ENCODE results near the gene RAB24. TPM values are rescaled to one million over a fixed set of nuclear protein-coding genes. Genes with fewer than 3 reads are reported as not detected.
A peak's percentile ranks its signal among the peaks of the same experiment; 100 is the strongest.
"Not testable (repeated sequence)": the region's sequence is repeated elsewhere in the genome, so short reads cannot be mapped to it uniquely, and the experiment has no call there.

Gene RAB24
- total RNA-seq, 1 donor from 2014 or later, result 35.9 TPM

DNA sequence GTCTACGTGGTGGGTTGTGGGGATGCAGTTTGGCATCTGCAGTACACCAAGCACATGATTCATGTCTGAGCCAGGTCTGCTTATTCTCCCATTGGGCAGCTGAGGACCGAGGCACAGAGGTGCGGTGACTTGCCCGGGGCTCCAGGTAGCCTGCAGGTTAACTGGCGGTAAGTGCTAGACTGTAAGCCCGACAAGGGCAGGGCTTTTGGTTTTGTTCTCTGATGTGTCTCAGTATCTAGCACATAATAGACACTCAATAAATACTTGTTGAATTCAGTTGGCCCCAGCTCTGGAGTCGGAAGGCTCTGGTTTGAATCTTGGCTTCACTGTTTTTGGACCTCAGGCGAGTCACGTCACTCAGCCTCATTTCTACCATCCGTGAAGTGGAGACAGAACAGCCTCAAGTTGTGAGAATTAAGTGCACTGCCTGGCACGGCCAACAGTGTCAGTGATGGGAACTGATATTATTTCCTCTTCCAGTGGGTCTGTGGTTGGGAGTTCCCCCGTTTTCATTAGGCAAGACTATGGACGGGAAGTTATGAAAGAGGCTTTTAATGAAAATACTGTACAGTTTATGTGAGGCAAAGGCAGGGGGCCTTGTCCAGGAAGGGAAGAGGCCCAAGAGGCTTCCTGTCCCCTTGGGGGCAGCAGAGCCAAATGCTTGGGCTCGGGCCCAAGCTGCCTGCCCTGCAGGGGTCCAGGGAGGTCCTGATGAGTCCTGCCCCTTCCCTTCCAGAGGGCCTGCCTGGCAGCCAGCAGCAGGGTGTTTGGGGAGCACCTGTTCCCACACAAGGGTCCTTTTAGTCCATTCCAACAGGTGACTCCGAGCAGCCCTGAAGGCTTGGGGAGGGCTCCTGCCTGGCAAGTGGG, 3.4 kb upstream of the RAB24 start:
- peaks cover 1% of the 10 kb centered on the region for H3K36me3 ChIP-seq (ENCODE audit: control insufficient read depth, insufficient read depth, low read length)
- no peak for TF ChIP-seq CTCF (IDR thresholded peaks at IDR 0.05; ENCODE audit: insufficient read depth, low read length, poor library complexity, severe bottlenecking)
- H3K27me3 ChIP-seq (ENCODE audit: control insufficient read depth, insufficient read depth, low read length), result no peaks in the 10 kb centered on the region
- no peak overlapping the region for H3K4me3 ChIP-seq (ENCODE audit: low read depth, low read length)
- DNase-seq (ENCODE audit: low read depth), result no peak

- DNase-seq (ENCODE audit: low read depth); H3K27me3 ChIP-seq (ENCODE audit: control insufficient read depth, insufficient read depth, low read length); H3K4me3 ChIP-seq (ENCODE audit: low read depth, low read length); H3K36me3 ChIP-seq (ENCODE audit: control insufficient read depth, insufficient read depth, low read length): not testable (repeated sequence)
Measured at GRCh38 chr5:177306103-177306640, 2.7 kb upstream of the RAB24 start.

DNA sequence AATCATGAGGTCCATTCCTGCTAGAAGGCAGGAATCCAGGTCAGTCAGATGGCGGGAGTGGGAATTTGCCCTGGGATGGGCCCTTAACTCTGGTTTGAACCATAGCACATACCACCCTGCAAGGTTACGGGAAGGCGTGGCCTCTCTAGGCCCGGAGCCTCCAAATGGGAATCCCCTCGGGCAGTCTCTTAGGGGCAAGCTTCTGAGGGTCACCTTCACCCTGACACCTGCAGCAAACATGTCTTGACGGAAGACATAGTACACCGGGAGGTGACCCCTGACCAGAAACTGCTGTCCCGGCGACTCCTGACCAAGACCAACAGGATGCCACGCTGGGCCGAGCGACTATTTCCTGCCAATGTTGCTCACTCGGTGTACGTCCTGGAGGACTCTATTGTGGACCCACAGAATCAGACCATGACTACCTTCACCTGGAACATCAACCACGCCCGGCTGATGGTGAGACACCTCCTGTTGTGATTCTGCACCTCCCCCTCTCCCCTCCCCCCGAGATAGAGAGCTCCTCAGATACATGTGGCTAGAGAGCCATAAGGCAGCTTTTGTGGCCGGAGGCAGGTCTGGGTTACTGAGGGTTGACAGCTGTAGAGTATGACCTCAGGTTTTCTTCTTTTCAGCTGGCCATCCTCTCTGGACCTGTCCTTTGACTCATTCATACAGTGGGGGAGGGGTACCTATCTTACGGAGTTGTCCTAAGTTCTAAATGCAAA, 1.0 kb upstream of the RAB24 start:
- DNase-seq (ENCODE audit: low read depth), result no peak
- Histone ChIP-seq H3K27me3 (ENCODE audit: control insufficient read depth, insufficient read depth, low read length) (no peaks in the 10 kb centered on the region), H3K36me3 (ENCODE audit: control insufficient read depth, insufficient read depth, low read length) (peaks cover 1% of the 10 kb centered on the region), H3K4me3 (ENCODE audit: low read depth, low read length) (peak overlapping the region; percentile 80)
- TF ChIP-seq CTCF (IDR thresholded peaks at IDR 0.05; ENCODE audit: insufficient read depth, low read length, poor library complexity, severe bottlenecking), result no peak

DNA sequence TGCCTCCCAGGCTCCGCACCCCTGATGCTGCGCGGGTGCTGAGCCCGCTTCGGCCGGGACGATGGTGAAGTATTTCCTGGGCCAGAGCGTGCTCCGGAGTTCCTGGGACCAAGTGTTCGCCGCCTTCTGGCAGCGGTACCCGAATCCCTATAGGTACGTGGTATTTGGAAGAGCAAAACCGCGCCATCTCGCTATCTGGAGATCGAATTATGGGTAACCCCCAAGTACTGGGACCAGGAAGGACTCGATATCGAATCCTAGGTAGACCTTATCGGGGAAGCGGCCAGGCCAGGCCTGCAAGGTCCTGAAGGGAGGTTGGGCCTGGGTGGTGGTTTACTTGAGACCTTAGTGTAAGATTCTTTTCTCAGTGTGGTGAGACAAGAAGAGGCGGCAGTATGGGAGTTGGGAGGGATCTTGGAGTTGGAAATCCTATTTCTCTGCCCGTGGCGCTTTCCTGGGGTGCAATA, 439 bp upstream of the RAB24 start:
- no peak for DNase-seq (ENCODE audit: low read depth)
- no peak for TF ChIP-seq CTCF (IDR thresholded peaks at IDR 0.05; ENCODE audit: insufficient read depth, low read length, poor library complexity, severe bottlenecking)
- Histone ChIP-seq H3K27me3 (ENCODE audit: control insufficient read depth, insufficient read depth, low read length) (no peaks in the 10 kb centered on the region), H3K36me3 (ENCODE audit: control insufficient read depth, insufficient read depth, low read length) (peaks cover 1% of the 10 kb centered on the region), H3K4me3 (ENCODE audit: low read depth, low read length) (peak overlapping the region; percentile 80)

GRCh38 chr5:177302354-177303110, 987 bp downstream of the RAB24 start:
- Histone ChIP-seq H3K4me3 (ENCODE audit: low read depth, low read length) (peak overlapping the region; percentile 80), H3K36me3 (ENCODE audit: control insufficient read depth, insufficient read depth, low read length) (peaks cover 1% of the 10 kb centered on the region), H3K27me3 (ENCODE audit: control insufficient read depth, insufficient read depth, low read length) (no peaks in the 10 kb centered on the region)
- TF ChIP-seq CTCF (IDR thresholded peaks at IDR 0.05; ENCODE audit: insufficient read depth, low read length, poor library complexity, severe bottlenecking), result no peak
- DNase-seq (ENCODE audit: low read depth), result no peak

All from kidney epithelial cell (primary cell).